Measurements from ENCODE around the gene SH3BP2. TPM values are rescaled to one million over a fixed set of nuclear protein-coding genes. Genes with fewer than 3 reads are reported as not detected.
A peak's percentile ranks its signal among the peaks of the same experiment; 100 is the strongest.

Gene SH3BP2
- total RNA-seq, 4 donors from 2014 or later, result 92.6 to 301 (median 117) TPM

GRCh38 chr4:2786152-2786671, 6.7 kb upstream of the SH3BP2 start:
- Histone ChIP-seq H3K9me3 (no peaks in the 10 kb centered on the region), H3K36me3 (no peaks in the 10 kb centered on the region), H3K27ac (peak overlapping the region in 3 of 4 donors; percentile 30 to 64 (median 60)), H3K4me3 (no peak overlapping the region), H3K4me1 (peaks cover 4 to 16% (median 11%) of the 10 kb centered on the region in 4 donors), H3K27me3 (no peaks in the 10 kb centered on the region)
- peak; percentile 34 for DNase-seq
- in situ Hi-C loops (cut with MboI; ENCODE audit: low pct_ligation_motif_present in 1 of 4, low pct_unique_long_range_greater_than_20kb in 1 of 4, low sequenced_read_pairs in 3 of 4) (no loop called here), intact Hi-C loops (cut with DNase I; ENCODE audit: low total_unique reads) (no loop called here)
- TF ChIP-seq POLR2AphosphoS5 (IDR thresholded peaks at IDR 0.05) (no peak), CTCF (IDR thresholded peaks at IDR 0.05) (no peak), POLR2A (IDR thresholded peaks at IDR 0.05) (no peak), EP300 (IDR thresholded peaks at IDR 0.05; ENCODE audit: low read depth) (no peak)
- 85% methylated on average over 7 of the region's 7 CpGs; no CpG with 5 or more reads in 1 of the 2 donors for WGBS, 2 donors (ENCODE audit: low coverage in 1 of 2)

GRCh38 chr4:2786794-2787229, 6.1 kb upstream of the SH3BP2 start:
- WGBS, 2 donors (ENCODE audit: low coverage in 1 of 2), result 78% methylated on average over 8 of the region's 9 CpGs; no CpG with 5 or more reads in 1 of the 2 donors
- Histone ChIP-seq H3K27me3 (no peaks in the 10 kb centered on the region), H3K9me3 (no peaks in the 10 kb centered on the region), H3K4me3 (no peak overlapping the region), H3K36me3 (no peaks in the 10 kb centered on the region), H3K4me1 (peaks cover 4 to 18% (median 11%) of the 10 kb centered on the region in 4 donors), H3K27ac (peak overlapping the region; percentile 17 to 64 (median 45))
- TF ChIP-seq POLR2A (IDR thresholded peaks at IDR 0.05) (no peak), CTCF (IDR thresholded peaks at IDR 0.05) (no peak)
- intact Hi-C loops (cut with DNase I; ENCODE audit: low total_unique reads) (no loop called here), in situ Hi-C loops (cut with MboI; ENCODE audit: low pct_ligation_motif_present in 1 of 4, low pct_unique_long_range_greater_than_20kb in 1 of 4, low sequenced_read_pairs in 3 of 4) (no loop called here)
- DNase-seq, result no peak

- Histone ChIP-seq H3K4me1 (peaks cover 10 to 25% (median 11%) of the 10 kb centered on the region in 4 donors), H3K27me3 (no peaks in the 10 kb centered on the region), H3K36me3 (no peaks in the 10 kb centered on the region), H3K4me3 (no peak overlapping the region), H3K9me3 (no peaks in the 10 kb centered on the region), H3K27ac (peak overlapping the region; percentile 17 to 73 (median 62))
- intact Hi-C loops (cut with DNase I; ENCODE audit: low total_unique reads), result no loop called here
- in situ Hi-C loops (cut with MboI; ENCODE audit: low pct_ligation_motif_present in 1 of 4, low pct_unique_long_range_greater_than_20kb in 1 of 4, low sequenced_read_pairs in 3 of 4), result no loop called here
- 64 to 72% methylated on average over 4 to 18 of the region's 18 CpGs for WGBS, 2 donors (ENCODE audit: low coverage in 1 of 2)
- TF ChIP-seq EP300 (IDR thresholded peaks at IDR 0.05; ENCODE audit: low read depth) (no peak), POLR2A (IDR thresholded peaks at IDR 0.05) (no peak), CTCF (IDR thresholded peaks at IDR 0.05) (no peak), POLR2AphosphoS5 (IDR thresholded peaks at IDR 0.05) (no peak)
- DNase-seq, result peak; percentile 70
Observed at GRCh38 chr4:2787230-2788100, 5.4 kb upstream of the SH3BP2 start.

GRCh38 chr4:2788101-2788500, 4.8 kb upstream of the SH3BP2 start:
- no peak for DNase-seq
- Histone ChIP-seq H3K4me3 (no peak overlapping the region), H3K27me3 (no peaks in the 10 kb centered on the region), H3K36me3 (no peaks in the 10 kb centered on the region), H3K27ac (peak overlapping the region; percentile 17 to 73 (median 62)), H3K9me3 (no peaks in the 10 kb centered on the region), H3K4me1 (peaks cover 10 to 27% (median 13%) of the 10 kb centered on the region in 4 donors)
- WGBS, 2 donors (ENCODE audit: low coverage in 1 of 2), result 85% methylated on average over 7 of the region's 7 CpGs; no CpG with 5 or more reads in 1 of the 2 donors
- intact Hi-C loops (cut with DNase I; ENCODE audit: low total_unique reads) (no loop called here), in situ Hi-C loops (cut with MboI; ENCODE audit: low pct_ligation_motif_present in 1 of 4, low pct_unique_long_range_greater_than_20kb in 1 of 4, low sequenced_read_pairs in 3 of 4) (no loop called here)
- TF ChIP-seq CTCF (IDR thresholded peaks at IDR 0.05), result no peak
- no peak for TF ChIP-seq POLR2A (IDR thresholded peaks at IDR 0.05)
- TF ChIP-seq POLR2AphosphoS5 (IDR thresholded peaks at IDR 0.05), result no peak
- no peak for TF ChIP-seq EP300 (IDR thresholded peaks at IDR 0.05; ENCODE audit: low read depth)

All from transverse colon (tissue), 4 donors.